ENCODE results near the gene CCDC85C. TPM values are rescaled to one million over a fixed set of nuclear protein-coding genes. Genes with fewer than 3 reads are reported as not detected.
A peak's percentile ranks its signal among the peaks of the same experiment; 100 is the strongest.

The CCDC85C gene
- total RNA-seq, 6 experiments from 2014 or later: 31.3 to 41.4 (median 34.3) TPM

DNA sequence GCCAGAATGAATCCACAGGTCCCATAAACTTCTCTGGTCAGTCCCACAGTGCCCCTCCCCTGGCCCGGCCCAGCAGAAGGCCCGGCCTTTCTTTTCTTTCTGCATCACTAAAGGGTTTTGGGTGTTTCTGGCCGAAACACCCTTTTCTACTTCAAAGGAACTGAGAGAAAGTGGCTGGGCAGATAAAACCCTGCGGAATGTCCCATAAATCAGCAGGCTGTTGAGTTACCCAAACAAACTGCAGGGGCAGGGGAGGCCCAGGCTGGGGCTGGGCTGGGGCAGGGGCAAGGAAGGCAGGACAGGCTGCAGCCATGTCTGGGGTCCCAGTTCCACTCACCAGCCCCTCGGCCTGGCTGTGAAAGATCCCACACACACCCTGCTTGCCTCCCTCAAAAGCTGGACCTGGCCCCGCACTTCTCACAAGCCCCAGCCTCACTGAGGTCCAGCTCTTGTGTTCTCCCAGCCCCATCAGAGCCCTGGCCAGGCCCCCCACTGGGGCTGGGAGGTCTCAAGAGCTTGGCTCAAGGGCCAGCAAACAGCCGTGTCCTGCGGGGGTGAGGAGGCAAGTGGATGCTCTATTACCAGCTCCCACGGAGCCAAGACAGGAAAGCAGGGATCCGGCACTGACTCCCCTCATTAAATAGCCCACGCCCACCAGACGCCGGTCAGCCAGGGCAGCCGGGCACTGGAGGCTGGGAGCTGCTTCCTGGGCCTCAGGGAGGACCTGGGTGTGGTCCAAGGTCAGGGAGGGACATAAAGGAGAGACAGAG, 80.9 kb downstream of the CCDC85C start:
- Mint-ChIP-seq H3K4me1 (ENCODE audit: low read depth) (peaks cover 42% of the 10 kb centered on the region), H3K9me3 (no peaks in the 10 kb centered on the region), H3K27ac (peak overlapping the region; percentile 73), H3K36me3 (ENCODE audit: low read depth) (peaks cover 5% of the 10 kb centered on the region; the same call in 1 of the 2 replicates), H3K27me3 (ENCODE audit: insufficient read depth) (no peaks in the 10 kb centered on the region; the same call in 1 of the 2 replicates), H3K4me3 (peak overlapping the region; percentile 28; the same call in 1 of the 2 replicates)
- peak; percentile 30 for DNase-seq
- no peak for TF ChIP-seq CTCF (IDR thresholded peaks at IDR 0.05)

DNA sequence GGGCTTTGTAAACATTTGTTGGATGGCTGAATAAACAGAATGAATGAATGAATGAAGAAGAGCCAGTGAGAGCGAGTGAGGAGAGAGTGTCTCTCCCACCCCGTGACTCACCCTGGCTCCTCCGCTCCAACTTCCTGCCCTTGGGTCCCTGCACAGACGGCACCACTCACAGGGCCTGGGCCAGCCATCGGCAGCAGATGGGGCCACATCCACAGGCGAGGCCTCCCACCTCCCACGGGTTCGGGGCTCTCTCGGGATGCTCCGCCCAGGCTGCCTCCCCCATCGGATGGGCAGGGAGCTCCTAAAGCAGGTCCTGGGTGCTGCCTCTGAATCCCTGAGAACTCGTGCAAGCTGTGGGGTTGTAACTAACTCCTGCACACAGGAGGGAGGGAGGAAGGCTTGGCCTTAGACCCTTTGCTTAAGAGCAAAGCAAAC, 81.5 kb downstream of the CCDC85C start:
- Mint-ChIP-seq H3K27ac (peak overlapping the region; percentile 73), H3K9me3 (no peaks in the 10 kb centered on the region)

GRCh38 chr14:99522025-99522401, 82.0 kb downstream of the CCDC85C start:
- Mint-ChIP-seq H3K27me3 (ENCODE audit: insufficient read depth) (no peaks in the 10 kb centered on the region; the same call in 1 of the 2 replicates), H3K9me3 (no peaks in the 10 kb centered on the region), H3K36me3 (ENCODE audit: low read depth) (peaks cover 5% of the 10 kb centered on the region; the same call in 1 of the 2 replicates), H3K4me1 (ENCODE audit: low read depth) (peaks cover 37% of the 10 kb centered on the region), H3K4me3 (no peak overlapping the region), H3K27ac (peak overlapping the region; percentile 73)
- DNase-seq: no peak
- no peak for TF ChIP-seq CTCF (IDR thresholded peaks at IDR 0.05)

More for the DNA sequence above, 81.5 kb downstream of the CCDC85C start:
- Mint-ChIP-seq H3K4me1 (ENCODE audit: low read depth) (peaks cover 42% of the 10 kb centered on the region), H3K4me3 (peak overlapping the region; percentile 24), H3K27me3 (ENCODE audit: insufficient read depth) (no peaks in the 10 kb centered on the region; the same call in 1 of the 2 replicates), H3K36me3 (ENCODE audit: low read depth) (peaks cover 5% of the 10 kb centered on the region; the same call in 1 of the 2 replicates)
- no peak; the same call in 1 of the 2 replicates for TF ChIP-seq CTCF (IDR thresholded peaks at IDR 0.05)
- peak; percentile 56 for DNase-seq

- Mint-ChIP-seq H3K4me1 (ENCODE audit: low read depth) (peaks cover 36% of the 10 kb centered on the region), H3K36me3 (ENCODE audit: low read depth) (peaks cover 5% of the 10 kb centered on the region; the same call in 1 of the 2 replicates), H3K27me3 (ENCODE audit: insufficient read depth) (no peaks in the 10 kb centered on the region; the same call in 1 of the 2 replicates), H3K4me3 (no peak overlapping the region), H3K27ac (0 out of 2 replicates have a peak overlapping the region, but pooled peaks have one; percentile 38), H3K9me3 (no peaks in the 10 kb centered on the region)
- TF ChIP-seq CTCF (IDR thresholded peaks at IDR 0.05): no peak
- no peak for DNase-seq
These were observed 82.6 kb downstream of the CCDC85C start for GRCh38 chr14:99521176-99522024.

- no peak for TF ChIP-seq CTCF (IDR thresholded peaks at IDR 0.05)
- no peak overlapping the region for H3K4me3 Mint-ChIP-seq
- peaks cover 36% of the 10 kb centered on the region for H3K4me1 Mint-ChIP-seq (ENCODE audit: low read depth)
- peak overlapping the region; percentile 38; the same call in 1 of the 2 replicates for H3K27ac Mint-ChIP-seq
- H3K27me3 Mint-ChIP-seq (ENCODE audit: insufficient read depth): no peaks in the 10 kb centered on the region; the same call in 1 of the 2 replicates
- no peak for DNase-seq
- peaks cover 5% of the 10 kb centered on the region; the same call in 1 of the 2 replicates for H3K36me3 Mint-ChIP-seq (ENCODE audit: low read depth)
- no peaks in the 10 kb centered on the region for H3K9me3 Mint-ChIP-seq
These were observed 83.4 kb downstream of the CCDC85C start for GRCh38 chr14:99520571-99521081.
